Esophagus squamous epithelium (tissue), 4 donors: ENCODE data around the gene CTRB2.

Experiments used
- CTCF ChIP-seq, 6 experiments: fragments of 450-650 bp in 4 of 6; fragments of 200-600 bp in 2 of 6; sonication (generic) in 2 of 6; IDR thresholded peaks; one replicate each; pipeline ENCODE4 v1.5.1; 2016 to 2019; ENCODE audit warnings: antibody characterized with exemption in 6 of 6, mild to moderate bottlenecking in 4 of 6, moderate library complexity in 4 of 6
- POLR2A ChIP-seq, 4 donors: fragments of 450-650 bp; IDR thresholded peaks; one replicate each; pipeline ENCODE4 v1.6.1; 2017; ENCODE audit warnings: antibody characterized with exemption in 4 of 4, mild to moderate bottlenecking in 4 of 4, moderate library complexity in 3 of 4

- TF ChIP-seq CTCF (IDR thresholded peaks at IDR 0.05), result no peak
- no peak for TF ChIP-seq POLR2A (IDR thresholded peaks at IDR 0.05)
Observed at GRCh38 chr16:75250089-75250808, 43.3 kb upstream of the CTRB2 start.
